HepG2 (cell line): ENCODE results near the gene PGPEP1. TPM values are rescaled to one million over a fixed set of nuclear protein-coding genes. Genes with fewer than 3 reads are reported as not detected.
A peak's percentile ranks its signal among the peaks of the same experiment; 100 is the strongest.

Experiments
- ATAC-seq: fragments of 200-7000 bp; cut with Tn5 transposase; 3 replicates; pipeline ENCODE4 v1.9.1; 2020; ENCODE audit warnings: mild to moderate bottlenecking, moderate library complexity
- BruUV-seq: library from RNA; stranded (reverse); fragments of 400-500 nt; replicated peaks from 2 replicates; lab custom pipeline; 2021; lab: Mats Ljungman, UMichigan
- CTCF ChIA-PET: fragments of 300-600 bp; formaldehyde crosslinking; extraction: SDS; loops from one replicate; lab custom pipeline; 2021; ENCODE audit warnings: low total read pairs, inconsistent platforms, low intra/inter-chr PET ratio; lab: Yijun Ruan, JAX
- POLR2A ChIA-PET: fragments of 350-600 bp; sonication (Branson Sonifier 250); formaldehyde crosslinking; loops from one replicate; lab custom pipeline; 2020; ENCODE audit warnings: antibody characterized with exemption, inconsistent platforms; lab: Yijun Ruan, JAX
- DNase-seq: peaks from one replicate; pipeline ENCODE4 v3.0.0-alpha.2; 2015; ENCODE audit warnings: low spot score
- FAIRE-seq: peaks from 3 replicates; lab custom pipeline; 2011; peaks lifted over from hg19 to GRCh38; lab: Jason Lieb, UNC
- H2AFZ ChIP-seq: one replicate; pipeline ENCODE4 v1.6.1; 2011; ENCODE audit warnings: low read length, inconsistent platforms
- H3K27ac ChIP-seq: fragments of 300-600 bp; 3 replicates; pipeline ENCODE4 v1.8.0; 2011; ENCODE audit warnings: mixed run types, mild to moderate bottlenecking, mixed read lengths, low read length, inconsistent platforms; ENCODE audit not compliant: insufficient read depth; ENCODE audit errors: extremely low read length
- H3K27me3 ChIP-seq, 2 experiments: fragments of 200-600 bp in 1 of 2; 2 replicates in 1 of 2; 3 replicates in 1 of 2; pipeline versions ENCODE4 v1.6.0 to v1.8.0; 2011; ENCODE audit warnings: low read length in 2 of 2, mild to moderate bottlenecking in 2 of 2, moderate library complexity in 2 of 2, inconsistent platforms in 1 of 2; ENCODE audit not compliant: insufficient read depth in 2 of 2, control insufficient read depth in 1 of 2
- H3K36me3 ChIP-seq, 2 experiments: fragments of 200-600 bp in 1 of 2; replicated peaks in 1 of 2; 2 replicates in 1 of 2; 3 replicates in 1 of 2; pipeline versions ENCODE4 v1.5.1 to v1.8.0; 2011; ENCODE audit warnings: low read length in 2 of 2, inconsistent platforms in 1 of 2; ENCODE audit not compliant: insufficient read depth in 2 of 2, control insufficient read depth in 1 of 2
- H3K4me1 ChIP-seq: 2 replicates; pipeline ENCODE4 v1.5.1; 2012; ENCODE audit warnings: low read length, inconsistent platforms; ENCODE audit not compliant: insufficient read depth
- H3K4me2 ChIP-seq: 2 replicates; pipeline ENCODE4 v1.6.0; 2011; ENCODE audit warnings: low read depth, low read length, inconsistent platforms
- H3K4me3 ChIP-seq, 3 experiments: fragments of 200-600 bp in 1 of 3; sonication (generic), shearing (Covaris generic) in 1 of 3; replicated peaks in 1 of 3; 2 replicates each; pipeline ENCODE4 v1.5.1; 2011 to 2016; ENCODE audit warnings: low read length in 3 of 3, inconsistent platforms in 2 of 3, low read depth in 2 of 3, mild to moderate bottlenecking in 2 of 3, control low read depth in 1 of 3, mixed read lengths in 1 of 3; ENCODE audit not compliant: insufficient read depth in 1 of 3
- H3K79me2 ChIP-seq: one replicate; pipeline ENCODE4 v1.6.1; 2011; ENCODE audit warnings: low read length, inconsistent platforms; ENCODE audit not compliant: insufficient read depth
- H3K9ac ChIP-seq: 2 replicates; pipeline ENCODE4 v1.6.0; 2011; ENCODE audit warnings: mild to moderate bottlenecking, low read depth, low read length, inconsistent platforms; ENCODE audit not compliant: insufficient read depth
- H3K9me3 ChIP-seq: 2 replicates; pipeline ENCODE4 v1.5.1; 2012; ENCODE audit warnings: mild to moderate bottlenecking, low read length
- H4K20me1 ChIP-seq: 2 replicates; pipeline ENCODE4 v1.6.0; 2011; ENCODE audit warnings: inconsistent platforms, mild to moderate bottlenecking, low read length, moderate library complexity; ENCODE audit not compliant: insufficient read depth
- ADNP ChIP-seq: sonication (generic); formaldehyde crosslinking; IDR thresholded peaks from 2 replicates; pipeline ENCODE4 v1.4.0; 2020; ENCODE audit warnings: missing genetic modification reagents
- DNMT1 ChIP-seq: sonication (generic); formaldehyde crosslinking; IDR thresholded peaks from 2 replicates; pipeline ENCODE4 v1.5.1; 2020; ENCODE audit warnings: mild to moderate bottlenecking, missing genetic modification reagents
- EP300 ChIP-seq, 3 experiments: sonication (generic) in 1 of 3; formaldehyde crosslinking in 1 of 3; IDR thresholded peaks; 2 replicates each; pipeline versions ENCODE4 v1.5.1 to v1.6.1; 2011 to 2020; ENCODE audit warnings: low read depth in 2 of 3, low read length in 2 of 3, borderline replicate concordance in 1 of 3, improper control_type of control experiment in 1 of 3, mild to moderate bottlenecking in 1 of 3, missing genetic modification reagents in 1 of 3, moderate library complexity in 1 of 3
- FOXP4 ChIP-seq: sonication (generic); formaldehyde crosslinking; IDR thresholded peaks from 2 replicates; pipeline ENCODE4 v1.4.0; 2020; ENCODE audit warnings: missing genetic modification reagents
- GABPA ChIP-seq, 2 experiments: IDR thresholded peaks; 2 replicates each; pipeline ENCODE4 v1.6.1; 2011 to 2016; ENCODE audit warnings: low read depth in 2 of 2, low read length in 1 of 2, missing biosample characterization in 1 of 2, missing genetic modification characterization in 1 of 2
- GPN1 ChIP-seq: sonication (generic); formaldehyde crosslinking; IDR thresholded peaks from 2 replicates; pipeline ENCODE4 v1.5.1; 2020; ENCODE audit warnings: missing genetic modification reagents, borderline replicate concordance
- MIER2 ChIP-seq: IDR thresholded peaks from 2 replicates; pipeline ENCODE4 v1.6.1; 2016; ENCODE audit warnings: missing biosample characterization, missing genetic modification reagents
- NR2F2 ChIP-seq: IDR thresholded peaks from 2 replicates; pipeline ENCODE4 v1.6.1; 2012; ENCODE audit warnings: low read depth, inconsistent platforms, borderline replicate concordance
- POLR2AphosphoS2 ChIP-seq: IDR thresholded peaks from 2 replicates; pipeline ENCODE4 v1.6.1; 2011; ENCODE audit warnings: low read depth, low read length, improper control_type of control experiment
- RCOR2 ChIP-seq: IDR thresholded peaks from 2 replicates; pipeline ENCODE4 v1.6.1; 2016; ENCODE audit warnings: missing biosample characterization, missing genetic modification reagents
- REPIN1 ChIP-seq: sonication (generic); formaldehyde crosslinking; IDR thresholded peaks from 2 replicates; pipeline ENCODE4 v1.8.0; 2022; ENCODE audit warnings: missing genetic modification reagents, low read depth, mild to moderate bottlenecking, borderline replicate concordance
- ZMYM3 ChIP-seq: sonication (generic); formaldehyde crosslinking; IDR thresholded peaks from 2 replicates; pipeline ENCODE4 v1.5.1; 2020; ENCODE audit warnings: mild to moderate bottlenecking, missing genetic modification reagents
- ZNF232 ChIP-seq: sonication (generic); formaldehyde crosslinking; IDR thresholded peaks from 2 replicates; pipeline ENCODE4 v1.4.0; 2020; ENCODE audit warnings: missing genetic modification reagents, borderline replicate concordance
- ZNF629 ChIP-seq: sonication (generic); formaldehyde crosslinking; conservative IDR thresholded peaks from 2 replicates; pipeline ENCODE4 v1.5.0; 2020; ENCODE audit warnings: missing genetic modification reagents
- whole genome bisulfite sequencing: methylation state at CpG from one replicate; pipeline ENCODE4 v1.1.6; 2017; ENCODE audit warnings: low lambda C conversion rate; 5-methylcytosine and 5-hydroxymethylcytosine counted together
- in situ Hi-C: cut with HindIII; loops from 2 replicates; pipeline ENCODE4 v1.10.0; 2017; ENCODE audit warnings: low pct_unique_long_range_greater_than_20kb; ENCODE audit not compliant: extremely low pct_ligation_motif_present
- intact Hi-C: fragments of 100-400 bp; cut with micrococcal nuclease; formaldehyde crosslinking; loops from one replicate; pipeline ENCODE4 v1.10.0; 2022; ENCODE audit not compliant: unreplicated experiment
- polyA plus RNA-seq, 8 experiments: library from polyadenylated mRNA; depleted of rRNA in 3 of 8; stranded (reverse) in 7 of 8; unstranded in 1 of 8; fragments of >200 nt; fragmentation: Illumina TruSeq in 4 of 8; extraction: Trizol in 4 of 8; gene quantifications; 2 replicates each; pipeline versions ENCODE4 v1.2.1 to v1.2.3, GENCODE V29; 2011 to 2016; ENCODE audit warnings: low read depth in 4 of 8, missing spikeins in 1 of 8, mixed read lengths in 1 of 8; ENCODE audit not compliant: insufficient read depth in 1 of 8
- total RNA-seq, 5 experiments: library from RNA; depleted of rRNA; stranded (reverse); fragments of >200 nt; fragmentation: Illumina TruSeq; extraction: Trizol; gene quantifications; 2 replicates each; pipeline ENCODE4 v1.2.3, GENCODE V29; 2016; ENCODE audit warnings: low read depth in 1 of 5

Gene PGPEP1
- total and polyA plus RNA-seq, 2 of the 13 experiments (the other 11 are each of a cell fraction or from before 2014, with no cell fraction given) = 53.1 to 56.6 TPM

GRCh38 chr19:18291019-18291524, 49.3 kb upstream of the PGPEP1 start:
- Histone ChIP-seq H3K27ac (no peak overlapping the region), H3K4me2 (no peak overlapping the region)
- BruUV-seq = no TSS peak

GRCh38 chr19:18291590-18292461, 48.6 kb upstream of the PGPEP1 start:
- no peaks in the 10 kb centered on the region for H4K20me1 ChIP-seq
- no TSS peak for BruUV-seq
- CTCF ChIA-PET = no interaction called here
- FAIRE-seq = peak; percentile 8
- peak overlapping the region; percentile 59 to 79 (median 63) for H3K4me3 ChIP-seq
- no peaks in the 10 kb centered on the region for H3K36me3 ChIP-seq
- DNase-seq = peak; percentile 51
- intact Hi-C loops = no loop called here
- POLR2A ChIA-PET = interaction anchor here (1.1 to 3.1 kb wide), 8 partner anchors 11 to 280 kb away, joined by 3 to 51 read pairs (median 7); partner anchors contain the start of genes IQCN, JUND, LSM4 and UBA52
- H3K79me2 ChIP-seq = no peaks in the 10 kb centered on the region
- peaks cover 74% of the 10 kb centered on the region for H3K4me1 ChIP-seq
- H3K27me3 ChIP-seq = no peaks in the 10 kb centered on the region
- peak; percentile 67 for ATAC-seq
- peak overlapping the region; percentile 26 for H3K27ac ChIP-seq
- peak overlapping the region; percentile 78 for H3K9ac ChIP-seq
- in situ Hi-C loops = no loop called here
- no peaks in the 10 kb centered on the region for H3K9me3 ChIP-seq
- peak overlapping the region; percentile 97 for H3K4me2 ChIP-seq
- no peak overlapping the region for H2AFZ ChIP-seq
- WGBS = 4% methylated on average over 35 of the region's 75 CpGs
- TF ChIP-seq EP300 (IDR thresholded peaks at IDR 0.05; ENCODE audit: low read depth in 2 of 2, low read length in 2 of 2) (peak in 1 of 2 experiments; percentile 13; a peak in 1 of 4 replicates), EP300 (CRISPR knock-in tag; IDR thresholded peaks at IDR 0.05; ENCODE audit: borderline replicate concordance) (peak; percentile 21; the same call in 1 of the 2 replicates), MIER2 (CRISPR knock-in tag) (no peak), ZNF232 (no peak), REPIN1 (CRISPR knock-in tag) (no peak), NR2F2 (0 out of 2 replicates have a peak, but pooled peaks have one; percentile 31), GPN1 (CRISPR knock-in tag) (no peak), DNMT1 (no peak), FOXP4 (CRISPR knock-in tag) (peak; percentile 61)

More at GRCh38 chr19:18291019-18291524, 49.3 kb upstream of the PGPEP1 start:
- H3K9ac ChIP-seq = no peak overlapping the region
- no peaks in the 10 kb centered on the region for H4K20me1 ChIP-seq
- H3K27me3 ChIP-seq = no peaks in the 10 kb centered on the region
- intact Hi-C loops (no loop called here), in situ Hi-C loops (no loop called here)
- ATAC-seq (no peak), FAIRE-seq (no peak), DNase-seq (no peak)
- H3K4me3 ChIP-seq = peak overlapping the region in 2 of 3 experiments; percentile 59 to 79; a peak in 2 of 6 replicates
- H2AFZ ChIP-seq = no peak overlapping the region
- no peaks in the 10 kb centered on the region for H3K79me2 ChIP-seq
- CTCF ChIA-PET = no interaction called here
- 63% methylated on average over 17 of the region's 21 CpGs for WGBS
- peaks cover 79% of the 10 kb centered on the region for H3K4me1 ChIP-seq
- no peaks in the 10 kb centered on the region for H3K36me3 ChIP-seq
- H3K9me3 ChIP-seq = no peaks in the 10 kb centered on the region
- POLR2A ChIA-PET = interaction anchor here (2.1 to 3.1 kb wide), 4 partner anchors 11 to 38 kb away, joined by 7 to 51 read pairs (median 28); partner anchors contain the start of genes JUND and LSM4
- TF ChIP-seq ADNP (CRISPR knock-in tag) = peak; percentile 30; the same call in 1 of the 2 replicates
- TF ChIP-seq ZNF629 = peak; percentile 94
- peak; percentile 83 for TF ChIP-seq ZMYM3 (CRISPR knock-in tag)
- no peak for TF ChIP-seq POLR2AphosphoS2
- TF ChIP-seq RCOR2 (CRISPR knock-in tag) = 0 out of 2 replicates have a peak, but pooled peaks have one; percentile 25
- TF ChIP-seq GABPA (IDR thresholded peaks at IDR 0.05; ENCODE audit: low read depth, low read length) = no peak
- TF ChIP-seq GABPA (CRISPR knock-in tag; IDR thresholded peaks at IDR 0.05; ENCODE audit: low read depth) = no peak
